Left ventricle myocardium inferior (tissue), 1 donor: ENCODE results near the gene EEIG1. TPM values are rescaled to one million over a fixed set of nuclear protein-coding genes. Genes with fewer than 3 reads are reported as not detected.

Experiments used
- DNase-seq: peaks from one replicate; pipeline ENCODE4 v3.0.0-alpha.2; 2020
- H3K27ac ChIP-seq: fragments of 200-600 bp; replicated peaks from 2 replicates; pipeline ENCODE4 v1.8.0; 2021
- H3K27me3 ChIP-seq: fragments of 200-600 bp; 2 replicates; pipeline ENCODE4 v1.8.0; 2021; ENCODE audit warnings: low read depth
- H3K36me3 ChIP-seq: fragments of 200-600 bp; 2 replicates; pipeline ENCODE4 v1.8.0; 2021
- H3K4me1 ChIP-seq: fragments of 200-600 bp; 2 replicates; pipeline ENCODE4 v1.8.0; 2021
- H3K4me3 ChIP-seq: fragments of 200-600 bp; 2 replicates; pipeline ENCODE4 v1.8.0; 2021; ENCODE audit warnings: mild to moderate bottlenecking, moderate library complexity
- H3K9me3 ChIP-seq: fragments of 200-600 bp; replicated peaks from 2 replicates; pipeline ENCODE4 v1.8.0; 2021
- CTCF ChIP-seq: fragments of 200-600 bp; IDR thresholded peaks from 2 replicates; pipeline ENCODE4 v1.8.0; 2021; ENCODE audit warnings: antibody characterized with exemption, mild to moderate bottlenecking, borderline replicate concordance
- intact Hi-C: fragments of 100-400 bp; cut with micrococcal nuclease; formaldehyde crosslinking; loops from one replicate; pipeline ENCODE4 v1.11.0; 2022
- long read RNA-seq: library from polyadenylated mRNA; unstranded; transcript quantifications from one replicate; pipeline ENCODE4 v2.0.0, GENCODE V29; 2021
- total RNA-seq: library from RNA; stranded (reverse); fragmentation: NEBNext Ultra II Directional; extraction: Animal tissue kit (Norgen Biotek cat#: 25700); gene quantifications from one replicate; pipeline ENCODE4 v1.2.1, GENCODE V29; 2021
- donor health status: DM: no; HTN: yes; CAD: no; lungs with severe emphysema.

EEIG1 gene
- 20.7 TPM for total RNA-seq
- long read RNA-seq, full-length matches to known transcripts: 11 of 35 reads
- long read RNA-seq, partial matches to known transcripts: 2 of 35 reads
- long read RNA-seq, other reads (novel, unspliced or antisense): 22 of 35 reads

- peak within 1 kb of the TSS; percentile 91 for H3K4me3 ChIP-seq
- H3K27me3 ChIP-seq: no peaks in the 10 kb centered on the region
- H3K4me1 ChIP-seq: peaks cover 75% of the 10 kb centered on the region
- peak within 1 kb of the TSS; percentile 95 for H3K27ac ChIP-seq
- no peak for TF ChIP-seq CTCF
- intact Hi-C loops: no loop called here
- peak; percentile 97 for DNase-seq
- no peaks in the 10 kb centered on the region for H3K9me3 ChIP-seq
- H3K36me3 ChIP-seq: no peaks in the 10 kb centered on the region
Measured at GRCh38 chr9:127980706-127981558, at the start of gene EEIG1. EEIG1 (minus strand) TSS chr9:127980989; CDS start chr9:127980137, 852 bp downstream.

GRCh38 chr9:128027705-128028104, 46.9 kb upstream of the EEIG1 start:
- Histone ChIP-seq H3K9me3 (no peaks in the 10 kb centered on the region), H3K4me1 (no peaks in the 10 kb centered on the region), H3K36me3 (no peaks in the 10 kb centered on the region), H3K4me3 (no peak overlapping the region), H3K27ac (no peak overlapping the region), H3K27me3 (no peaks in the 10 kb centered on the region)
- TF ChIP-seq CTCF: no peak
- no peak for DNase-seq
- intact Hi-C loops: no loop called here

- Histone ChIP-seq H3K27me3 (no peaks in the 10 kb centered on the region), H3K9me3 (no peaks in the 10 kb centered on the region), H3K4me1 (no peaks in the 10 kb centered on the region), H3K36me3 (no peaks in the 10 kb centered on the region), H3K4me3 (no peak overlapping the region), H3K27ac (no peak overlapping the region)
- TF ChIP-seq CTCF: no peak
- no peak for DNase-seq
- intact Hi-C loops: no loop called here
Measured at GRCh38 chr9:128026773-128027541, 46.2 kb upstream of the EEIG1 start.

GRCh38 chr9:128026255-128026772, 45.5 kb upstream of the EEIG1 start:
- TF ChIP-seq CTCF: no peak
- Histone ChIP-seq H3K9me3 (no peaks in the 10 kb centered on the region), H3K4me3 (no peak overlapping the region), H3K27ac (no peak overlapping the region), H3K27me3 (no peaks in the 10 kb centered on the region), H3K4me1 (no peaks in the 10 kb centered on the region), H3K36me3 (no peaks in the 10 kb centered on the region)
- intact Hi-C loops: no loop called here
- no peak for DNase-seq

GRCh38 chr9:128025736-128026135, 44.9 kb upstream of the EEIG1 start:
- no peak for DNase-seq
- intact Hi-C loops: no loop called here
- H3K9me3 ChIP-seq: no peaks in the 10 kb centered on the region
- no peaks in the 10 kb centered on the region for H3K4me1 ChIP-seq
- no peaks in the 10 kb centered on the region for H3K36me3 ChIP-seq
- no peak overlapping the region for H3K4me3 ChIP-seq
- H3K27ac ChIP-seq: no peak overlapping the region
- TF ChIP-seq CTCF: no peak
- H3K27me3 ChIP-seq: no peaks in the 10 kb centered on the region
